Heart right ventricle (tissue), 16 donors: ENCODE data around the gene ACTR1B. TPM values are rescaled to one million over a fixed set of nuclear protein-coding genes. Genes with fewer than 3 reads are reported as not detected.

Source experiments
- ATAC-seq, 8 donors: fragments of 200-7000 bp; cut with Tn5 transposase; one replicate each; pipeline ENCODE4 v1.9.1; 2020; ENCODE audit warnings: mild to moderate bottlenecking in 8 of 8, moderate library complexity in 8 of 8, moderate number of reproducible peaks in 1 of 8
- DNase-seq, 2 donors: peaks; one replicate each; pipeline ENCODE4 v3.0.0-alpha.2; 2020
- H3K27ac ChIP-seq, 10 donors: fragments of 200-600 bp; sonication (generic) in 2 of 10; one replicate each; pipeline versions ENCODE4 v1.5.0 to v1.8.0; 2020 to 2022; ENCODE audit warnings: mild to moderate bottlenecking in 3 of 10
- H3K27me3 ChIP-seq, 7 donors: fragments of 200-600 bp; one replicate each; pipeline ENCODE4 v1.8.0; 2021 to 2022; ENCODE audit warnings: mild to moderate bottlenecking in 2 of 7
- H3K36me3 ChIP-seq, 9 donors: fragments of 200-600 bp; sonication (generic) in 1 of 9; one replicate each; pipeline versions ENCODE4 v1.5.0 to v1.8.0; 2020 to 2022; ENCODE audit warnings: mild to moderate bottlenecking in 2 of 9
- H3K4me1 ChIP-seq, 9 donors: fragments of 200-600 bp; sonication (generic) in 1 of 9; one replicate each; pipeline versions ENCODE4 v1.5.0 to v1.8.0; 2020 to 2022; ENCODE audit warnings: mild to moderate bottlenecking in 4 of 9
- H3K4me3 ChIP-seq, 10 donors: fragments of 200-600 bp; sonication (generic) in 2 of 10; one replicate each; pipeline versions ENCODE4 v1.5.0 to v1.8.0; 2020 to 2022; ENCODE audit warnings: mild to moderate bottlenecking in 7 of 10, moderate library complexity in 2 of 10
- H3K9me3 ChIP-seq, 11 donors: fragments of 200-600 bp in 10 of 11; sonication (generic) in 2 of 11; one replicate each; pipeline versions ENCODE4 v1.5.0 to v1.8.0; 2013 to 2022; ENCODE audit warnings: mild to moderate bottlenecking in 2 of 11, control low read depth in 1 of 11, moderate library complexity in 1 of 11
- CTCF ChIP-seq, 9 donors: fragments of 200-600 bp; sonication (generic) in 2 of 9; IDR thresholded peaks; one replicate each; pipeline versions ENCODE4 v1.5.0 to v1.8.0; 2021 to 2022; ENCODE audit warnings: antibody characterized with exemption in 9 of 9, mild to moderate bottlenecking in 5 of 9, moderate library complexity in 1 of 9
- WGBS, 2 donors: extraction: QIAGEN DNeasy Blood & Tissue Kit; methylation state at CpG; one replicate each; pipeline ENCODE4 v1.1.7; 2013; ENCODE audit warnings: inconsistent platforms in 1 of 2; 5-methylcytosine and 5-hydroxymethylcytosine counted together
- intact Hi-C, 10 donors: fragments of 100-400 bp; cut with DNase I; formaldehyde crosslinking; loops; one replicate each; pipeline versions ENCODE4 v1.11.1 to v1.14.2; 2022
- polyA plus RNA-seq, 2 donors: library from polyadenylated mRNA; stranded (reverse); fragments of 200-250 nt; gene quantifications; one replicate each; pipeline ENCODE4 v1.2.3, GENCODE V29; 2013
- total RNA-seq, 10 donors: library from RNA; stranded (reverse); fragmentation: NEBNext Ultra II Directional in 3 of 10; extraction: Animal tissue kit (Norgen Biotek cat#: 25700) in 3 of 10; gene quantifications; one replicate each; pipeline versions ENCODE4 v1.2.1 to v1.2.4, GENCODE V29; 2021 to 2023
- donor health status: Arrhythmogenic right ventricular cardiomyopathy.
- donor health status: ischemic (EF 13 %, LVEDD 7.1; RV severe dilation, severe dysfunction).
- donor health status: healthy with polysubstance abuse.
- donor health status: DM: no; HTN: yes; CAD: no.
- donor health status: DM: no; HTN: no; CAD: no.
- donor health status: ischemic (EF 25% LVEDD 6.9; RV normal size, moderate dysfunction).
- donor health status: ischemic (EF 25% LVEDD 5.7; RV mildly dilated, moderate dysfunction).
- donor health status: healthy.
- donor health status: DM: yes; HTN: yes; CAD: no.
- donor health status: Ischemic cardiomyopathy.
- donor health status: ischemic (EF 35%, LVEDD 5.7; RV mildly dilated, moderate dysfunction).
- donor health status: nonischemic (EF 11% LVEDD 7.7; RV severe dilation, severe dysfunction).
- donor health status: DM: yes; HTN: yes; CAD: no.
- donor health status: PGD.
- donor health status: ischemic (EF 29% LVEDD 5.4; RV normal size, mild dysfunction).
- donor health status: nonischemic (EF 23%, LVEDD 6.1; RV moderate dilation, normal function).

ACTR1B gene
- total and polyA plus RNA-seq, 12 donors = 43.4 to 87.5 (median 71.4) TPM

GRCh38 chr2:97657986-97658690 is 5.7 kb downstream of the ACTR1B start:
- WGBS, 2 donors = 93% methylated on average over 37 of the region's 37 CpGs

GRCh38 chr2:97656905-97657587 is 6.8 kb downstream of the ACTR1B start:
- no peak overlapping the region for H3K27ac ChIP-seq
- H3K36me3 ChIP-seq = peaks cover 0 to 70% (median 39%) of the 10 kb centered on the region in 9 donors
- no peaks in the 10 kb centered on the region for H3K27me3 ChIP-seq
- ATAC-seq (no peak), DNase-seq (no peak)
- H3K9me3 ChIP-seq = peaks cover 0 to 22% (median 7%) of the 10 kb centered on the region in 11 donors
- intact Hi-C loops = no loop called here
- no peak for TF ChIP-seq CTCF (IDR thresholded peaks at IDR 0.05)
- WGBS, 2 donors = 81 to 84% methylated on average over 15 of the region's 15 CpGs
- H3K4me1 ChIP-seq = peaks cover 0 to 18% (median 16%) of the 10 kb centered on the region in 9 donors
- no peak overlapping the region for H3K4me3 ChIP-seq

More at GRCh38 chr2:97657986-97658690, 5.7 kb downstream of the ACTR1B start:
- no peak overlapping the region for H3K27ac ChIP-seq
- no peaks in the 10 kb centered on the region for H3K27me3 ChIP-seq
- ATAC-seq (no peak), DNase-seq (no peak)
- TF ChIP-seq CTCF (IDR thresholded peaks at IDR 0.05) = no peak
- H3K36me3 ChIP-seq = peaks cover 0 to 64% (median 39%) of the 10 kb centered on the region in 9 donors
- no peak overlapping the region for H3K4me3 ChIP-seq
- H3K9me3 ChIP-seq = peaks cover 0 to 20% (median 7%) of the 10 kb centered on the region in 11 donors
- intact Hi-C loops = no loop called here
- H3K4me1 ChIP-seq = peaks cover 0 to 29% (median 27%) of the 10 kb centered on the region in 9 donors

GRCh38 chr2:97656129-97656755 is 7.6 kb downstream of the ACTR1B start:
- DNase-seq = no peak
- Histone ChIP-seq H3K4me1 (peaks cover 0 to 10% (median 8%) of the 10 kb centered on the region in 9 donors), H3K36me3 (peaks cover 0 to 73% (median 39%) of the 10 kb centered on the region in 9 donors), H3K9me3 (peaks cover 0 to 22% (median 7%) of the 10 kb centered on the region in 11 donors), H3K27ac (no peak overlapping the region), H3K4me3 (no peak overlapping the region), H3K27me3 (no peaks in the 10 kb centered on the region)
- intact Hi-C loops = no loop called here
- ATAC-seq = no peak
- no peak for TF ChIP-seq CTCF (IDR thresholded peaks at IDR 0.05)
- 93 to 95% methylated on average over 7 of the region's 7 CpGs for WGBS, 2 donors

- DNase-seq (no peak), ATAC-seq (no peak)
- H3K4me1 ChIP-seq = no peaks in the 10 kb centered on the region
- peaks cover 0 to 81% (median 39%) of the 10 kb centered on the region in 9 donors for H3K36me3 ChIP-seq
- no peak overlapping the region for H3K4me3 ChIP-seq
- peaks cover 0 to 22% (median 7%) of the 10 kb centered on the region in 11 donors for H3K9me3 ChIP-seq
- H3K27ac ChIP-seq = no peak overlapping the region
- intact Hi-C loops = no loop called here
- H3K27me3 ChIP-seq = no peaks in the 10 kb centered on the region
- TF ChIP-seq CTCF (IDR thresholded peaks at IDR 0.05) = no peak
- 94 to 97% methylated on average over 2 of the region's 2 CpGs for WGBS, 2 donors
Measured at GRCh38 chr2:97654791-97655190, 9.1 kb downstream of the ACTR1B start.
